ENCODE measurements around the gene MAL.

The MAL gene

DNA sequence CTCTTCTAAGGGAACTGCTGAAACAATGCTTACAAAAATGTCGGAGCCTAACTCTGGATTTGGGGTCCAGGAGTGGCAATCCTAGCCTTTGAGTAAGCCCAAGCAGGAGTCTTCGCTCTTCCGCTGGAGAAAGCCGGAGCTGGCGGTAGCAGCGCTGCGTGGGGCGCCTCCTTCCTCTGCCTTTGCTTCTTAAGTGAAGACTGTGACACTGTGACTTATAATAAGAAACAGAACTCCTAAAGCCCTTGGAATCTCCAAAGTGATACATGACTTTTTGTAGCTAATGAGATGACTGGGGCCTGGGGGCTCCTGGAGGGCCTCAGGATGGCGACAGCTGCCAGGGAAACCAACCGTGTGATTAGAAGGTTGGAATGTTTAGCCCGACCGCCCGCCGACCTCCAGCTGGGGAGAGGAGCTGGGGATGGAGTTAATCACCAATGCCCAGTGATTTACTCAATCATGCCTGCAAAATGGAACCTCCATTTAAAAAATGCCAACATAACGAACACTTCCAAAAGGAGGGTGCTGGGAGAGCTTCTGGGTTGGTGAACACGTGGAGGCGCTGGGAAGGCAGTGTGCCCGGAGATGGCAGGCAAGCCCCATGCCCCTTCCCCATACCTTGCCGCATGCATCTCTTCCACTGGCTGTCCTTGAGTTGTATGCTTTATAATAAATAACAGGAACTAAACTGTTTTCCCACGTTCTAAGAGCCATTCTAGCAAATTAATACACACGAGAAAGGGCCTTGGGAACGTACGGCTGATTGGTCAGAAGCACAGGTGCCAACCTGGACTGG is 29.0 kb upstream of the MAL start:
- DNase-seq (ENCODE audit: low spot score) = no peak

GRCh38 chr2:94997981-94998930 is 27.3 kb upstream of the MAL start:
- DNase-seq (ENCODE audit: low spot score) = no peak

DNA sequence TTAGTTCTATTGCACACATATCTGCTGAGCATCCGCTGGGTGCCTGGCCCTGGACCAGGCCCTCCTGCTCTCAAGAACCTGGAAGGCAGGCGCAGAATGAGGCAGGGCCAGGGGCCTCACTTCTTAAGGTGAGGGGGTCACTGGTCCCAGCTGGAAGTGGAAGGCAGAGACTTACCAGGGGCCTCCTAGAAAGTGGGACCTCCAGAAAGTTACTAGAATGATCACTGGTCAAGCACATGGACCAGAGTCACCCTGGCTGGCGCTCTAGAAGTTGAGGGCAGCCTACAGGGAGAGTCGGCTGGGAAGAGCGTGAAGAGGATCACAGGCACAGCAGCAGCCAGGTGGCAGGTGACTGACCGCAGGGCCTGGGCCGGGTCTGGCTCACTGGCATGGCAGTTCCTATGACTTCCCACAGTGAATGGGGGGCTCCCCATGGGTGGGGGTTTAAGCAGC is 26.1 kb upstream of the MAL start:
- no peak for DNase-seq (ENCODE audit: low spot score)

GRCh38 chr2:95001051-95001562 is 24.4 kb upstream of the MAL start:
- no peak for DNase-seq (ENCODE audit: low spot score)

- no peak for DNase-seq (ENCODE audit: low spot score)
Measured at GRCh38 chr2:95001701-95002100, 23.8 kb upstream of the MAL start.

- no peak for DNase-seq (ENCODE audit: low spot score)
Measured at GRCh38 chr2:95002498-95002897, 23.0 kb upstream of the MAL start.

GRCh38 chr2:95004287-95004686 is 21.2 kb upstream of the MAL start:
- no peak for DNase-seq (ENCODE audit: low spot score)

GRCh38 chr2:95004711-95005110 is 20.8 kb upstream of the MAL start:
- DNase-seq (ENCODE audit: low spot score) = no peak

DNA sequence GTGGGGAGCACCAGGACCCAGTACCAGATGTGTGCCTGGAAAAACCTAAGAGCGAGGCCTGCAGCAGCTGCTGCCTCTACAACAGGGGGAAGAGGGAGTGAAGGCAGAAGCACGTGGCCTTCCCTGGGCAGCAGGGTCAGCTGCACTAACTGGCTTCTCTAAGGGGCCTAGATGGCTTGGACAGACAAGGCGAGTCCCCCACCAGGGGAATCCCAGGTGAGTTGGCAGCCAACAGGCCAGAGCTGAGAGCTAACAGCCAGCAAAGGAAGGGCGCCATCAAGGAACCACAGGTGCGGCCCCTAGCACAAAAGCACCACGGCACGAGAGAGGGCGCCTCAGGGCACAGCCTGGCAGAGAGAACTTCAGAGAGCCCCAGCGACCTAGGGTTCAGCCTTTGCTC is 19.8 kb upstream of the MAL start:
- DNase-seq (ENCODE audit: low spot score) = no peak

DNA sequence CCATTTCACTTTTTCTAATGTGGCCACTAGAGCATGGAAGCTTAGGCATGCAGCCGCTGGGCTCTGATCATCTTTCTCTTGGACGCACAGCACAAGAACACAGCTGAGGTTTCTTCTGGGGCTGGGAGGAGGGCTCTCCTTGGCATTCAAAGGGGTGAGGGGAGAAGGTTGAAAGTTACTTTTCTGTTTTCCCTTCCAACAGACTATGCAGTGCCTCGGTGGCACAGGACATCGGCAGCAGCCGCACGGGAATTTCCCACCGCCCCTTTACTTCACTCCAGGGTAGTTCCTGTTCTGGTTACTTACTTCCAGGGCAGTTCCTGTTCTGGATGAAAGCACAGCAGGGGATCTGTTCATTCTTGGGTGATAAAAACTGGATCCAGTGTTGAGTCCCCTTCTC is 18.9 kb upstream of the MAL start:
- no peak for DNase-seq (ENCODE audit: low spot score)

DNA sequence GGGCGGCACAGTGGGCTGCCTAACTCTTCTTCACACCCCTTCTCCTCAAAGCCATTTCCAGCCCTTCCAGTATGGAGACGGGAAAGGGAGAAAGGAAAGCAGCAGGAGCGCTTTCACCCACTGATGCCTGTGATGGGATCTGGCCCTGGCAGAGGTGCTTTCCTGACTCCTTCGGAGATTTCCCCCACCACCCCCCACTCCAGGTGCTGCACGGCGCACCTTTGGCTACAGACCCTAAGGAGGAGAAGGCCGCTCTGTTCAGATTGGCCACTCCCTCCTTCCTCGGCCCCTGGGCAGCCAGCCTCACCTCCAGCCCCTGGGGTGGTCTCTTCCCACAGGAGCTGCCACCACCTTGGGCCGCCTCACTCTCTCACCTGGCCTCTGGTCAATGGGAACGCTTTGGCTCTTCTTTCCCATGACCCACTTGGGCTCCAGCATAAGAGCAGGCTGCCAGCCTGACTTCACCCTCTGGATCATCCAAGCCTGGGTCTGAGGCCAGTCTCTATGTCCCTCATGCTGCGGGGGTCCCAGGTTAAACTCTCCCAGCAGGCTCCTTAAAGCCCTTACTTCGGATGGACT is 18.4 kb upstream of the MAL start:
- no peak for DNase-seq (ENCODE audit: low spot score)

GRCh38 chr2:95007822-95008221 is 17.7 kb upstream of the MAL start:
- no peak for DNase-seq (ENCODE audit: low spot score)

DNA sequence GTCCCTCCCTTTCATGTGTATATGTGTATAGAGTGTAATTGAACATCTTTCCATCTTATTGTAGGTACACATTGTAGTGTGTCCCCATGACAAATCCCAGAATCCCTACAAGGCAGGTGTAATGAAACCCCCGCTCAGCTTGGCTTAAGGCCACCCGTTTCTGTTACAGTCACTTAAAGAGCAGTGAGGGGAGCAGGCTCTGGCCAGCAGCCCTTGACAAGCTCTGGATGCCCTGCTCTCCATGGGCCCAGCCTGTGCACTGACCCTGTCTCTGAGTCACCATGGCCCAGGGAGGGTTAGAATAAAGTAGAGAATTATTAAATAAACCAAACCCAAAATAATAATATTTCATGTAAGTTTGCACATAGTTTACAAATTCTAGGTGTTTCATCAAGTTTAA is 17.2 kb upstream of the MAL start:
- no peak for DNase-seq (ENCODE audit: low spot score)

- no peak for DNase-seq (ENCODE audit: low spot score)
Measured at GRCh38 chr2:95008996-95009395, 16.5 kb upstream of the MAL start.

DNA sequence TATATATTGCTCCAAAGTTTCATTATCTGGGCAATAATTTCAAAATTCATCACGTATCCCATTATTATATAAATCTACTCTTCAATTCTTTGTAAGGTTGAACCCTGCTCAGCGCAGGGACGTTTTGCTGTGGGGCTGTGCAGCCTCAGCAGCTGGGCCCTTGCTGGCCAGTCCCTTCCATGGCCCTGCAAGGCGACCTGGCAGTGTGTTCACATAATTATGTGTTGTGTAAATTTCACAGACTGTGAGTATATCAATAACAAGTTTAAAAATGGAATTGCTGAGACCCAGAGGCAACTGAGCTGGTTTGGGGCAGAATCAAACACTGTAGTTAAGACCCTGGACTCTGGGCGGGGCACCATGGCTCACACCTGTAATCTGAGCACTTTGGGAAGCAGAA is 16.1 kb upstream of the MAL start:
- DNase-seq (ENCODE audit: low spot score) = no peak

DNA sequence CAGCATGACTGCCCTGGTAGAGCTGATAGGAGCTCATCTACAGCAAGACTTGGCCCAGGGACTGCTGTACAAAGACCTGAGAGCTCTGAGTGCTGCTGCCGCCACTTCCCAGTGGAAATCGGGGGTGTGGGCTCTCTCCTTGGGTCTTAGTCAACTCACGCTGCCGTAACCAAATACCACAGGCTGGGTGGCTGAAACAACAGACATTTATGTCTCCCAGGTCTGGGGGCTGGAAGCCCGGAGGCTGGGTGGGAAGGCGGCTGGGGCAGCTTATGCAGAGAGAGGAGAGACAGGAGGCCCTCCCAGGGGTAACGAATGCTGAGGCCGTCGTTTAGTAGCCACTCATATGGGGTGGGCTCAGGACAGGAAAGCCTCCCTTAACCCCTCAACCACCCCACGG is 15.4 kb upstream of the MAL start:
- no peak for DNase-seq (ENCODE audit: low spot score)

DNA sequence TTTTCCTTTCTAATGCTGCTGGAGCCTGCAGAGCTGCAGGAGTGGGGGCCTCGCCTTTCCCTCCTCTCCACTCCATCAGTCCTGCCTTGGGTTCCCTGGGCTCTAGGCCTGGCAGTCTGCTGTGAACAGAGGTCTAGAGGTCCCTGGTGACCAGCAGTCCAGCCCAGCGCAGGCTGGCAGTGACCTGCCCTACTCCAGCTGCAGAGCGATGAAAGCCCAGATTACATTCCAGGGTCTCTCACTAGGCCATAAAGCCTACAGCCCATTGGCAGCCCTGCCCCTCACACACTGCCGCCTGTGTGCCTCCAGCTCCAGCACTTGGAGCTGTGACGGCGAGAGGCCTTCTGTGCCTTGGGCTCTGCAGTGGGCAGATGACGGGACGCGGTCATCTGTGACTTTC is 14.8 kb upstream of the MAL start:
- no peak for DNase-seq (ENCODE audit: low spot score)

DNA sequence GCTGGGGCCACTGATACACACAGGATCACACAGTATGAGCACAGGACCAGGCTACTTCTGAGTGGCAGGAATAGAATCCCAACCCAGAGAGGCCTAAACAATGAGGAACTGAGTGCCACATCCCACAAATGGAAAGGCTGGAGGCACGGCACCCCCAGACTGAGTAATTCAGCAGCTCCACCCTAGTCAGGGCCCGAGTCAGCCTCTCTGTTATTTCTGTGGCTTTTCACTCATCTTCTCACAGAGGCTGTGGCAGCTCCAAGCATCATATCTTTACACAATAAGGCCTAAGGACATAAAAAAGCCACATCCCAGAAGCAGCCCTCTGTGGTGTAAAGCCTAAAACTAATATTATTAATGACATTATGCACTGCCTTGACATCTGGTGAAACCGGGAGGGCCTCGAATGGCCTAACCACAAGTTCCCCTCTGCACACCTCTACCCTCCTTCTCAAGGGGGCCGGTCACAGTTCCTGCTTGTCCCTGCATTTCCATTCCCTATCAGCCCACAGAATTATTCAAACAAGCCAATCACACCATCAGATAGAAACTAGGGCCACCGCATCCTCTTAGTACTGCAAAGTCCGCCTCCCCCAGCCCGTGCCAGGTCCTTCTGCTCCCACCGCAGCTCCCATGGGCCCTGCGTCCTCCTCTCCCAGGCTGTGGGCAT is 12.5 kb upstream of the MAL start:
- no peak for DNase-seq (ENCODE audit: low spot score)

- no peak for DNase-seq (ENCODE audit: low spot score)
Measured at GRCh38 chr2:95013726-95014125, 11.8 kb upstream of the MAL start.

DNA sequence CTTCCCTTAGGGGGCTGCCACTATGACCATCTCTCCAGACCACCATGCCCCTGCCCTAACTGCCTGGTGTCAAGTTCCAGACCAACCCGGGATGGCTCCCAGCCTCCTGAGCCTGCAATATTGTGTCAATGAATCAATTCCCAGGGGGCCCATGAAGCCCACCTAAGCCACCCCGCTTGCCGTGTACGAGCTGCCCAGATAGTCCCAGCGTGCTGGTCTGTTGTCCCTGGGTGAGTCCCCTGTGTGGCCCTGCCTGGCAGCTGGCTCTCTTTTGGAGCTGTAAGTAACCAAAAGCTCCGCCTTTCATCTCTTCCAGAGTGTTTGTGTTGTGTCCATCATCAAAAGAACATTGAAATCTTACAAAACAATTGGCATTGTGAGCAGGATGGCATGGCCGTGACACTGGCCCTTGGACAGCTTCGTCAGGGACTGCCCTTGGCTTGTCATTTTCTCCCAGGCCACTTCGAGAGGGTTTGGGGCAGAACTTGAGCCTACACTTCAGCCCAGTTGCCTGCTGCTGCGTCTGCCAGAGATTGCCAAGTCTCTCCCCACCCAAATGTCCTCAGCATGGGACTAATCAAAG is 11.3 kb upstream of the MAL start:
- no peak for DNase-seq (ENCODE audit: low spot score)

DNA sequence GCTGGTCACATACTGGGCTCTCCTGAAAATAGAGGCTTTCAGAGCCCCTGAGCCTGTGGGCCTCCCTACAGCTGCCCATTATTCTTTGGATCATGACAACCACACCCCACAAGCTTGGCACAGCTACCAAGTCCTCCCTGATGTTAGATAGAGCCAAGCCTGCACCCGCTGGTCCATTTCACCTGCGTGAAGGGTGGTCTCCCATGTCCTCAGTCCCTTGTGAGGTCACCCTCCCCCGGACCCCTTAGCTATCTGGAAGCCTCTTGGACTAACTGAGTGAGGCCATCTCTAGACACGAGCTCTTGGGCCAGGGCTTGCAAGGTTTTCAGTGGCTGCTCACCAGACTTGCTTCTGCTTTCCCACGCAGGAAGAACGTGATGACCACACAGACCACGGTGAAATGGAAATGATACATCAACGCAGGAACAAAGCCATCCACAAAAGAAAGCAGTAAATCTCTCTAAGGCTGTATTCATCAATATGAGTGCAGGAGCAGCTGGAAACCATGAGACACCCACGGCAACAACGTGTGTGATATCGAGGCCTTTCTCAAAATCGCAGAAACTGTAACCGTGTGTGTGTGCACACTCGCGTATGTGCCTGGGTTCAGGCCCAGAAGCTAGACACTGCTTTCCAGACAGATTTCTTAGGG is 10.1 kb upstream of the MAL start:
- no peak for DNase-seq (ENCODE audit: low spot score)
